HepG2 (cell line): Measurements from ENCODE around the gene SCFD2. TPM values are rescaled to one million over a fixed set of nuclear protein-coding genes. Genes with fewer than 3 reads are reported as not detected.

ENCODE experiments used
- ATAC-seq: fragments of 200-7000 bp; cut with Tn5 transposase; 3 replicates; pipeline ENCODE4 v1.9.1; 2020; ENCODE audit warnings: mild to moderate bottlenecking, moderate library complexity
- BruUV-seq: library from RNA; stranded (reverse); fragments of 400-500 nt; replicated peaks from 2 replicates; lab custom pipeline; 2021; lab: Mats Ljungman, UMichigan
- CTCF ChIA-PET: fragments of 300-600 bp; formaldehyde crosslinking; extraction: SDS; loops from one replicate; lab custom pipeline; 2021; ENCODE audit warnings: low total read pairs, inconsistent platforms, low intra/inter-chr PET ratio; lab: Yijun Ruan, JAX
- POLR2A ChIA-PET: fragments of 350-600 bp; sonication (Branson Sonifier 250); formaldehyde crosslinking; loops from one replicate; lab custom pipeline; 2020; ENCODE audit warnings: antibody characterized with exemption, inconsistent platforms; lab: Yijun Ruan, JAX
- DNase-seq: peaks from one replicate; pipeline ENCODE4 v3.0.0-alpha.2; 2015; ENCODE audit warnings: low spot score
- FAIRE-seq: peaks from 3 replicates; lab custom pipeline; 2011; peaks lifted over from hg19 to GRCh38; lab: Jason Lieb, UNC
- H2AFZ ChIP-seq: one replicate; pipeline ENCODE4 v1.6.1; 2011; ENCODE audit warnings: low read length, inconsistent platforms
- H3K27ac ChIP-seq: fragments of 300-600 bp; 3 replicates; pipeline ENCODE4 v1.8.0; 2011; ENCODE audit warnings: mixed run types, mild to moderate bottlenecking, mixed read lengths, low read length, inconsistent platforms; ENCODE audit not compliant: insufficient read depth; ENCODE audit errors: extremely low read length
- H3K27me3 ChIP-seq, 2 experiments: fragments of 200-600 bp in 1 of 2; 2 replicates in 1 of 2; 3 replicates in 1 of 2; pipeline versions ENCODE4 v1.6.0 to v1.8.0; 2011; ENCODE audit warnings: low read length in 2 of 2, mild to moderate bottlenecking in 2 of 2, moderate library complexity in 2 of 2, inconsistent platforms in 1 of 2; ENCODE audit not compliant: insufficient read depth in 2 of 2, control insufficient read depth in 1 of 2
- H3K36me3 ChIP-seq, 2 experiments: fragments of 200-600 bp in 1 of 2; replicated peaks in 1 of 2; 2 replicates in 1 of 2; 3 replicates in 1 of 2; pipeline versions ENCODE4 v1.5.1 to v1.8.0; 2011; ENCODE audit warnings: low read length in 2 of 2, inconsistent platforms in 1 of 2; ENCODE audit not compliant: insufficient read depth in 2 of 2, control insufficient read depth in 1 of 2
- H3K4me1 ChIP-seq: 2 replicates; pipeline ENCODE4 v1.5.1; 2012; ENCODE audit warnings: low read length, inconsistent platforms; ENCODE audit not compliant: insufficient read depth
- H3K4me2 ChIP-seq: 2 replicates; pipeline ENCODE4 v1.6.0; 2011; ENCODE audit warnings: low read depth, low read length, inconsistent platforms
- H3K4me3 ChIP-seq, 3 experiments: fragments of 200-600 bp in 1 of 3; sonication (generic), shearing (Covaris generic) in 1 of 3; replicated peaks in 1 of 3; 2 replicates each; pipeline ENCODE4 v1.5.1; 2011 to 2016; ENCODE audit warnings: low read length in 3 of 3, inconsistent platforms in 2 of 3, low read depth in 2 of 3, mild to moderate bottlenecking in 2 of 3, control low read depth in 1 of 3, mixed read lengths in 1 of 3; ENCODE audit not compliant: insufficient read depth in 1 of 3
- H3K79me2 ChIP-seq: one replicate; pipeline ENCODE4 v1.6.1; 2011; ENCODE audit warnings: low read length, inconsistent platforms; ENCODE audit not compliant: insufficient read depth
- H3K9ac ChIP-seq: 2 replicates; pipeline ENCODE4 v1.6.0; 2011; ENCODE audit warnings: mild to moderate bottlenecking, low read depth, low read length, inconsistent platforms; ENCODE audit not compliant: insufficient read depth
- H3K9me3 ChIP-seq: 2 replicates; pipeline ENCODE4 v1.5.1; 2012; ENCODE audit warnings: mild to moderate bottlenecking, low read length
- H4K20me1 ChIP-seq: 2 replicates; pipeline ENCODE4 v1.6.0; 2011; ENCODE audit warnings: inconsistent platforms, mild to moderate bottlenecking, low read length, moderate library complexity; ENCODE audit not compliant: insufficient read depth
- KLF15 ChIP-seq: sonication (generic); formaldehyde crosslinking; IDR thresholded peaks from 2 replicates; pipeline ENCODE4 v1.8.1; 2023; ENCODE audit warnings: borderline replicate concordance, mild to moderate bottlenecking, inconsistent platforms, missing genetic modification reagents, mixed read lengths
- PAXIP1 ChIP-seq: sonication (generic); formaldehyde crosslinking; conservative IDR thresholded peaks from 2 replicates; pipeline ENCODE4 v1.4.0; 2020; ENCODE audit warnings: mild to moderate bottlenecking, missing genetic modification reagents, moderate library complexity
- RELA ChIP-seq: sonication (generic); formaldehyde crosslinking; IDR thresholded peaks from 2 replicates; pipeline ENCODE4 v1.4.0; 2020; ENCODE audit warnings: missing genetic modification reagents
- ZMAT5 ChIP-seq: sonication (generic); formaldehyde crosslinking; IDR thresholded peaks from 2 replicates; pipeline ENCODE4 v1.5.0; 2020; ENCODE audit warnings: mild to moderate bottlenecking, low read depth, missing genetic modification reagents, borderline replicate concordance
- ZNF567 ChIP-seq: sonication (generic); formaldehyde crosslinking; IDR thresholded peaks from 2 replicates; pipeline ENCODE4 v1.8.1; 2023; ENCODE audit warnings: mild to moderate bottlenecking, missing genetic modification reagents, borderline replicate concordance
- ZNF691 ChIP-seq: sonication (generic); formaldehyde crosslinking; IDR thresholded peaks from 2 replicates; pipeline ENCODE4 v1.4.0; 2020; ENCODE audit warnings: missing genetic modification reagents, low read depth, mild to moderate bottlenecking, borderline replicate concordance
- ZZZ3 ChIP-seq: sonication (generic); formaldehyde crosslinking; IDR thresholded peaks from 2 replicates; pipeline ENCODE4 v1.4.0; 2020; ENCODE audit warnings: missing genetic modification reagents, mild to moderate bottlenecking, borderline replicate concordance
- WGBS: methylation state at CpG from one replicate; pipeline ENCODE4 v1.1.6; 2017; ENCODE audit warnings: low lambda C conversion rate; 5-methylcytosine and 5-hydroxymethylcytosine counted together
- in situ Hi-C: cut with HindIII; loops from 2 replicates; pipeline ENCODE4 v1.10.0; 2017; ENCODE audit warnings: low pct_unique_long_range_greater_than_20kb; ENCODE audit not compliant: extremely low pct_ligation_motif_present
- intact Hi-C: fragments of 100-400 bp; cut with micrococcal nuclease; formaldehyde crosslinking; loops from one replicate; pipeline ENCODE4 v1.10.0; 2022; ENCODE audit not compliant: unreplicated experiment
- polyA plus RNA-seq, 8 experiments: library from polyadenylated mRNA; depleted of rRNA in 3 of 8; stranded (reverse) in 7 of 8; unstranded in 1 of 8; fragments of >200 nt; fragmentation: Illumina TruSeq in 4 of 8; extraction: Trizol in 4 of 8; gene quantifications; 2 replicates each; pipeline versions ENCODE4 v1.2.1 to v1.2.3, GENCODE V29; 2011 to 2016; ENCODE audit warnings: low read depth in 4 of 8, missing spikeins in 1 of 8, mixed read lengths in 1 of 8; ENCODE audit not compliant: insufficient read depth in 1 of 8
- total RNA-seq, 5 experiments: library from RNA; depleted of rRNA; stranded (reverse); fragments of >200 nt; fragmentation: Illumina TruSeq; extraction: Trizol; gene quantifications; 2 replicates each; pipeline ENCODE4 v1.2.3, GENCODE V29; 2016; ENCODE audit warnings: low read depth in 1 of 5

Gene SCFD2
- total and polyA plus RNA-seq, 2 of the 13 experiments (the other 11 are each of a cell fraction or from before 2014, with no cell fraction given), result 4.6 to 15.6 TPM

GRCh38 chr4:52863324-52863723, 502.5 kb downstream of the SCFD2 start (continued):
- TF ChIP-seq PAXIP1 (CRISPR knock-in tag) (no peak), ZNF567 (no peak), ZZZ3 (no peak), KLF15 (CRISPR knock-in tag) (no peak)

- no peak overlapping the region for H3K27ac ChIP-seq
- H3K9ac ChIP-seq, result no peak overlapping the region
- 95% methylated on average over 23 of the region's 23 CpGs for WGBS
- 0 out of 2 replicates have a peak, but pooled peaks cover 4% of the 10 kb centered on the region for H3K4me1 ChIP-seq
- in situ Hi-C loops, result no loop called here
- no peaks in the 10 kb centered on the region for H4K20me1 ChIP-seq
- no peak for FAIRE-seq
- peaks cover 3 to 6% of the 10 kb centered on the region in 2 experiments; a peak in 2 of 5 replicates for H3K27me3 ChIP-seq
- H3K9me3 ChIP-seq, result no peaks in the 10 kb centered on the region
- no peak for ATAC-seq
- no TSS peak for BruUV-seq
- no peaks in the 10 kb centered on the region for H3K36me3 ChIP-seq
- no peak for DNase-seq
- intact Hi-C loops, result loop anchor here (2.0 kb wide), 1 partner anchor 68 kb away; no protein-coding TSS in a partner anchor
- no peak for TF ChIP-seq RELA (CRISPR knock-in tag)
- no peak for TF ChIP-seq ZNF691 (CRISPR knock-in tag)
- TF ChIP-seq ZMAT5 (CRISPR knock-in tag), result no peak
- TF ChIP-seq, all 625 proteins: peak for 0
- H2AFZ ChIP-seq, result no peak overlapping the region
- no peaks in the 10 kb centered on the region for H3K79me2 ChIP-seq
- 0 out of 2 replicates have a peak overlapping the region, but pooled peaks have one; percentile 74 for H3K4me2 ChIP-seq
- CTCF ChIA-PET, result no interaction called here
- no peak overlapping the region for H3K4me3 ChIP-seq
- POLR2A ChIA-PET, result no interaction called here
Measured at GRCh38 chr4:52862639-52863161, 503.2 kb downstream of the SCFD2 start.
